RPMI8226 (cell line): ENCODE results near the gene PLA2G3.
"Not testable (repeated sequence)": the region's sequence is repeated elsewhere in the genome, so short reads cannot be mapped to it uniquely, and the experiment has no call there.

Experiments
- DNase-seq: peaks from one replicate; pipeline ENCODE4 v3.0.0-alpha.2; 2015

PLA2G3 gene

GRCh38 chr22:31122532-31123291, 17.6 kb downstream of the PLA2G3 start, which contains the start of gene INPP5J:
INPP5J (plus strand) TSS chr22:31122966; CDS start chr22:31123015, 49 bp downstream.
- peak; percentile 60 for DNase-seq

GRCh38 chr22:31122196-31122531, 18.1 kb downstream of the PLA2G3 start:
- DNase-seq: peak; percentile 37

GRCh38 chr22:31121403-31121802, 18.9 kb downstream of the PLA2G3 start:
- no peak for DNase-seq

GRCh38 chr22:31120642-31121041, 19.7 kb downstream of the PLA2G3 start:
- no peak for DNase-seq

GRCh38 chr22:31120230-31120629, 20.1 kb downstream of the PLA2G3 start:
- DNase-seq: no peak

GRCh38 chr22:31119026-31119717, 21.1 kb downstream of the PLA2G3 start:
- peak; percentile 49 for DNase-seq

- no peak for DNase-seq
Measured at GRCh38 chr22:31118046-31118820, 22.1 kb downstream of the PLA2G3 start.

GRCh38 chr22:31112547-31113091, 27.7 kb downstream of the PLA2G3 start:
- DNase-seq: not testable (repeated sequence)

GRCh38 chr22:31107894-31108218, 32.5 kb downstream of the PLA2G3 start:
- DNase-seq: no peak

GRCh38 chr22:31107178-31107893, 33.0 kb downstream of the PLA2G3 start, which contains the start of gene SELENOM:
SELENOM (minus strand) TSS chr22:31107568; CDS start chr22:31107505, 63 bp downstream.
- peak; percentile 96 for DNase-seq

- no peak for DNase-seq
Measured at GRCh38 chr22:31106731-31107177, 33.6 kb downstream of the PLA2G3 start.

GRCh38 chr22:31106001-31106571, 34.2 kb downstream of the PLA2G3 start:
- DNase-seq: no peak

GRCh38 chr22:31105282-31105929, 34.9 kb downstream of the PLA2G3 start:
- DNase-seq: no peak

- DNase-seq: no peak
Measured at GRCh38 chr22:31104869-31105268, 35.4 kb downstream of the PLA2G3 start.

GRCh38 chr22:31103899-31104694, 36.2 kb downstream of the PLA2G3 start:
- no peak for DNase-seq

- no peak for DNase-seq
Measured at GRCh38 chr22:31103111-31103510, 37.2 kb downstream of the PLA2G3 start.

GRCh38 chr22:31102441-31103081, 37.7 kb downstream of the PLA2G3 start:
- DNase-seq: no peak

GRCh38 chr22:31100762-31101525, 39.4 kb downstream of the PLA2G3 start:
- no peak for DNase-seq
